Thyroid gland (tissue), 4 donors: Measurements from ENCODE around the gene RIBC1. TPM values are rescaled to one million over a fixed set of nuclear protein-coding genes. Genes with fewer than 3 reads are reported as not detected.
A peak's percentile ranks its signal among the peaks of the same experiment; 100 is the strongest.

Experiments
- DNase-seq, 2 donors: peaks; one replicate each; pipeline ENCODE4 v3.0.0-alpha.2; 2019
- H3K27ac ChIP-seq, 3 donors: fragments of 200-600 bp; sonication (generic); 1 replicate in 2 of 3; 2 replicates in 1 of 3; pipeline ENCODE4 v1.5.1; 2016 to 2019; ENCODE audit warnings: mild to moderate bottlenecking in 1 of 3, moderate library complexity in 1 of 3
- H3K27me3 ChIP-seq: fragments of 200-600 bp; sonication (generic); one replicate; pipeline ENCODE4 v1.5.1; 2019
- H3K36me3 ChIP-seq, 2 donors: fragments of 200-600 bp; sonication (generic); one replicate each; pipeline ENCODE4 v1.5.1; 2016 to 2019
- H3K4me1 ChIP-seq, 2 donors: fragments of 200-600 bp; sonication (generic); one replicate each; pipeline ENCODE4 v1.5.1; 2017 to 2019
- H3K4me3 ChIP-seq, 3 donors: fragments of 200-600 bp; sonication (generic); replicated peaks in 1 of 3; 1 replicate in 2 of 3; 2 replicates in 1 of 3; pipeline ENCODE4 v1.5.1; 2016; ENCODE audit warnings: mild to moderate bottlenecking in 1 of 3
- H3K9me3 ChIP-seq: fragments of 200-600 bp; sonication (generic); one replicate; pipeline ENCODE4 v1.5.1; 2017
- POLR2A ChIP-seq, 2 donors: fragments of 450-650 bp; IDR thresholded peaks; one replicate each; pipeline ENCODE4 v1.6.1; 2017; ENCODE audit warnings: antibody characterized with exemption in 2 of 2, mild to moderate bottlenecking in 2 of 2, moderate library complexity in 1 of 2
- WGBS, 2 donors: methylation state at CpG; one replicate each; pipeline ENCODE4 v1.1.5; 2017; 5-methylcytosine and 5-hydroxymethylcytosine counted together
- intact Hi-C: fragments of 100-400 bp; cut with DNase I; formaldehyde crosslinking; loops from one replicate; pipeline ENCODE4 v1.15.1; 2023
- total RNA-seq, 4 donors: library from RNA; depleted of rRNA; stranded (reverse); fragments of >200 nt; gene quantifications; one replicate each; pipeline ENCODE4 v1.2.3, GENCODE V29; 2016
- TF ChIP-seq, protein P1 (sequence below), 6 experiments: fragments of 200-600 bp in 3 of 6; fragments of 450-650 bp in 3 of 6; sonication (generic) in 3 of 6; IDR thresholded peaks; one replicate each; pipeline ENCODE4 v1.5.1; 2016 to 2019; ENCODE audit warnings: antibody characterized with exemption in 6 of 6, mild to moderate bottlenecking in 2 of 6, inconsistent platforms in 1 of 6, moderate library complexity in 1 of 6

RIBC1 gene
- total RNA-seq, 4 donors from 2014 or later: 1.4 to 3.8 (median 3.0) TPM

DNA sequence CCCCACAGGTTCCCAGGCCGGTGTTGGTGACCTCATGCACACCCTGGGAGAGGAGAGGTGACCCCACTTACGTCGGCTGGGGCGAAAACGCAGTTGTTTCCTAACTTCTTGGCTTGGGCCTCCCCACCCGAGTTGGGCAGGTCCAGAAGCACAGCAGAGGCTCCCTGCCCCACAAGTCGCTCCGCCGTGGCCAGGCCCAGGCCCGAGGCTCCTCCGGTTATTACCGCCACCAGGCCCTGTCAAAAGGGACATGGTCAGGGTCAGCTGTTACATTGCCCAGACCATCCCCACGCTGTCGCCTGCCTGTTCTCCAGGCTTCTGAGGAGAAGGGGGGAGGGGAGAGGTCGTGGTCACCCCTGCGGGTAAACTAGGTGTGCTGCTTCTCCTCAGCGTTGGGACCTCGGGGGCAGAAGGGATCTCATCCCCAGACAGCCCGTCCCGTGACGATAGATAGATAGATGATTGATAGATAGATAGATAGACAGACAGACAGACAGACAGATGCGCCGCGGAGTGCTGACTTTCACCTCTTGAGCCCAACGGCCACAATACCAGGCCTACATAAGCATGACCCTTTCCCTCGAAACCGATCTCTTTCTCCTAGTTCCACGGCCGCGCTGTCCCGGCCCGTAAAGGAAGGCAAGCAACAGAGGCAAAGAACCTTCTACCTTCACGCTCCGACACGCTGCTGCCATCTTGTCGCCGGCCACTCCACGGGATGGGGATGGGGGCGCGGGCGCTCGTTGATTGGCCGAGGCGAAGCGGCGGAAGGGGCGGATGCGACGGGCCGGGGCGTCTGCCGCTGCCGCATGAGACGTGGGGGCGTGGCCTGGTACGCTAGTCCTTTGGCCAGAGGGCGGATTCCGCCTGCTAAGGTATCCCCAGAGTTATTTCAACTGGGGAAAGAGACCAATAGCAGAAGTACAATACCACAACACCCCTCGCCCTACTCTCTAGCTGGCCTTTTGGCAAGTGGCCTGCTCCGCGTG, 11.3 kb downstream of the RIBC1 start, which contains the start of gene HSD17B10:
HSD17B10 (minus strand) TSS at position 720 of the 989 bp plus-strand sequence; CDS start at position 695, 25 bp downstream.
- whole genome bisulfite sequencing, 2 donors: 0% methylated on average over 2 to 6 of the region's 61 CpGs
- H3K4me1 ChIP-seq: peaks cover 0 to 4% of the 10 kb centered on the region in 2 donors
- peak within 1 kb of the TSS; percentile 20 to 42 (median 40) for H3K4me3 ChIP-seq
- H3K27ac ChIP-seq: peak within 1 kb of the TSS in 2 of 3 donors; percentile 47 to 56
- H3K27me3 ChIP-seq: no peaks in the 10 kb centered on the region
- intact Hi-C loops: no loop called here
- TF ChIP-seq, protein P1, sequence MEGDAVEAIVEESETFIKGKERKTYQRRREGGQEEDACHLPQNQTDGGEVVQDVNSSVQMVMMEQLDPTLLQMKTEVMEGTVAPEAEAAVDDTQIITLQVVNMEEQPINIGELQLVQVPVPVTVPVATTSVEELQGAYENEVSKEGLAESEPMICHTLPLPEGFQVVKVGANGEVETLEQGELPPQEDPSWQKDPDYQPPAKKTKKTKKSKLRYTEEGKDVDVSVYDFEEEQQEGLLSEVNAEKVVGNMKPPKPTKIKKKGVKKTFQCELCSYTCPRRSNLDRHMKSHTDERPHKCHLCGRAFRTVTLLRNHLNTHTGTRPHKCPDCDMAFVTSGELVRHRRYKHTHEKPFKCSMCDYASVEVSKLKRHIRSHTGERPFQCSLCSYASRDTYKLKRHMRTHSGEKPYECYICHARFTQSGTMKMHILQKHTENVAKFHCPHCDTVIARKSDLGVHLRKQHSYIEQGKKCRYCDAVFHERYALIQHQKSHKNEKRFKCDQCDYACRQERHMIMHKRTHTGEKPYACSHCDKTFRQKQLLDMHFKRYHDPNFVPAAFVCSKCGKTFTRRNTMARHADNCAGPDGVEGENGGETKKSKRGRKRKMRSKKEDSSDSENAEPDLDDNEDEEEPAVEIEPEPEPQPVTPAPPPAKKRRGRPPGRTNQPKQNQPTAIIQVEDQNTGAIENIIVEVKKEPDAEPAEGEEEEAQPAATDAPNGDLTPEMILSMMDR (IDR thresholded peaks at IDR 0.05): no peak
- TF ChIP-seq POLR2A (IDR thresholded peaks at IDR 0.05): peak in 1 of 2 donors; percentile 63
- no peaks in the 10 kb centered on the region for H3K9me3 ChIP-seq
- DNase-seq: peak; percentile 92 to 93
- peaks cover 0 to 8% of the 10 kb centered on the region in 2 donors for H3K36me3 ChIP-seq

DNA sequence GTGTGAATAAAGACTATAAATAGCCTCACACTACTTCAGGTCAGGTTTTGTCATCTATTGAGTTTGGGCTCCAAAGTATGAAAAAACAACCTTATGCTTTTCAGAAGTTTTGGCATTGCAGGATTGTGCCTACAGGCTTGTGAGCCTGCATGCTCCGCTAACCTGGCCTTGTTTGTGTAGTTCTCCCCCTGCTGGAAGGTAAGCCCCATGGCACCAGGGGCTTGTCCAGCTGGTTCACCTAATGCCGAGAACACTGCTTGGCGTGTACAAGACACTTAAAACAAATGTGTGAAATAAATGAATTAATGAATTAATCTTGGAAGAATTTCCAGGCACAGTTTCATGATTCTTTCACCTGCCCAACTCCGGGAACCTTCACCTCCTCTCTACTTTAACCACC, 13.3 kb downstream of the RIBC1 start:
- Histone ChIP-seq H3K4me3 (no peak overlapping the region), H3K36me3 (peaks cover 0 to 5% of the 10 kb centered on the region in 2 donors), H3K9me3 (no peaks in the 10 kb centered on the region), H3K4me1 (peaks cover 0 to 4% of the 10 kb centered on the region in 2 donors), H3K27ac (no peak overlapping the region), H3K27me3 (no peaks in the 10 kb centered on the region)
- no peak for TF ChIP-seq POLR2A (IDR thresholded peaks at IDR 0.05)
- TF ChIP-seq, protein P1 (IDR thresholded peaks at IDR 0.05): peak; percentile 30 to 81 (median 61)
- DNase-seq: peak; percentile 56 to 68
- intact Hi-C loops: loop anchor here (5.0 kb wide), 1 partner anchor 119 kb away; no protein-coding TSS in a partner anchor
- WGBS, 2 donors: 1 to 3% methylated on average over 4 of the region's 4 CpGs

GRCh38 chrX:53437206-53437605, 14.5 kb downstream of the RIBC1 start:
- H3K27ac ChIP-seq: no peak overlapping the region
- H3K4me3 ChIP-seq: no peak overlapping the region
- no peaks in the 10 kb centered on the region for H3K9me3 ChIP-seq
- H3K4me1 ChIP-seq: peaks cover 0 to 4% of the 10 kb centered on the region in 2 donors
- no peaks in the 10 kb centered on the region for H3K36me3 ChIP-seq
- no peak for TF ChIP-seq POLR2A (IDR thresholded peaks at IDR 0.05)
- TF ChIP-seq, protein P1 (IDR thresholded peaks at IDR 0.05): no peak
- DNase-seq: no peak
- H3K27me3 ChIP-seq: peaks cover 4% of the 10 kb centered on the region
- WGBS, 2 donors: 73 to 83% methylated on average over 2 of the region's 2 CpGs
- intact Hi-C loops: loop anchor here (5.0 kb wide), 1 partner anchor 120 kb away; no protein-coding TSS in a partner anchor

DNA sequence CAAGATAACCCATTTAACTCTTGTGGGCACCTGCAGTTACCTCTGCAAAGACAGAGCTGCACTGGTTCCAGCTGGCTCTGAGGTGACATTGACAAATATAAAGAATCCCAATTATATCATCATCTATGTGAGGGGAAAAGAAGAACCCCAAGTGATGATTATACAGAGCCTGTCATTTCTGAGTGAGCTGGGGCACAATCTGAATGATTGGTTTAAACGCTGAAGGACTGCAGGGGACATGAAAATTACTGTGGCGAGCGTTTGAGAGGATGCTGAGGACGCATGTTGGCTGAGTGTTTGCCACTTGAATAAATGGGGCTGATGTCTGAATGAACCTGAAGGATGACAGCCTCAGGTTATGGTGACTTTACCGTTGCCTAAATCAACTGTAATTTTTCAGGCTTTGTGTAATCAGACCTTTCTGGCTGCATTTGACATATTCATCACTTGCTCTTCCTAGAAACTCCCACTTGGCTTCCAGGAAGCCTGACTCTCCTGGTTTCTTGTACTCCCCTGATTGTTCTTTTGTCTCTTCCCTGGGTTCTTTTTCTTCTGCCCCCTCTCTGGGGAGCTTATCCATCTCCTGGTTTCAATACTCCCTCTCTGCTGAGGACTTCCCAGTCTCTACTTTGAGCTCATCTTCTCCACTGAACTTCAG, 15.6 kb downstream of the RIBC1 start:
- no peak overlapping the region for H3K27ac ChIP-seq

More for the DNA sequence above, 15.6 kb downstream of the RIBC1 start:
- Histone ChIP-seq H3K4me1 (peaks cover 0 to 4% of the 10 kb centered on the region in 2 donors), H3K4me3 (no peak overlapping the region), H3K27me3 (peaks cover 4% of the 10 kb centered on the region), H3K9me3 (no peaks in the 10 kb centered on the region), H3K36me3 (no peaks in the 10 kb centered on the region)
- TF ChIP-seq, protein P1 (IDR thresholded peaks at IDR 0.05): no peak
- TF ChIP-seq POLR2A (IDR thresholded peaks at IDR 0.05): no peak
- 34 to 52% methylated on average over 5 of the region's 5 CpGs for WGBS, 2 donors
- no peak for DNase-seq
- intact Hi-C loops: loop anchor here (5.0 kb wide), 1 partner anchor 121 kb away; no protein-coding TSS in a partner anchor
